ENCODE results near the gene LRFN2. TPM values are rescaled to one million over a fixed set of nuclear protein-coding genes. Genes with fewer than 3 reads are reported as not detected.

Gene LRFN2
- total RNA-seq, 1 donor from 2014 or later = not detected

DNA sequence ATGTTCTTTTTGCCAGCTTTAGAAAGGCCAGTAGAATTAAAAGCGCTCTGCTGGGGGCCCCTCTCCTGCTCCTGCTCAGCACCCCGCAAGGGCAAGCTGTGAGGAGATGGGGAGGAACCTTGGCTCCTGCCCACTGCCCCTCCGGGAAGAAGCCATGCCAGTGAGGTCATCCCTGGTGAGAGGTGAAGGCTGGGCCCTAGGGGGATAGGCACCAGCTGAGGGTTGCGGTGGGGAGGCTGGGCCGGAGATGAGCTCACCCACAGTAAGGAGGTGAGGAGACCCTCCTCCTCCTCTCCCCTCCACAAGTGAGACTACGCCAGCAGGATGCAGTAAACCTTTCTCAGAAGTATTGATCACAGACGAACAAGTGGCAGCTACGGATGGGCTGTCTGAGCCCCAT, 32.1 kb downstream of the LRFN2 start:
- no peak for DNase-seq
- intact Hi-C loops (cut with DNase I) = no loop called here
- no peak for ATAC-seq (ENCODE audit: poor library complexity)

DNA sequence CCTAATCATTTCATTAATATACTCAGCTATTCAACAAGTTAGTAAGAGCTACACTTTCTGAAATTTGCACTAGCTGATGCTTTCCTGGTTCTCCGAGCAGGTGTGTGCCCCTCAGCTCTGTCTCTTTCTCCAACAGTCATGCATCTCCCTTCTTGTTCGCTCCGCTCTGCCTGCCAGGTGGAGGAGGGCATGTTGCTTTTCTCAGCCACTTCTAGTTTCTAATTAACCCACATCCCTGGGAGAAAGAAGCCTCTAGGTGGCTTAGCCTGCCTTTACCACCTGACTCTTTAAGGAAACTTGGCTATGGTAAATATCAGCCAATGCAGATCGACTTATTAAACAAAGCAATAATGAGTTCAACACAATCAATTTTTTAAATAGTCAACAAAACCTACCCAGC, 34.2 kb downstream of the LRFN2 start:
- no peak for ATAC-seq (ENCODE audit: poor library complexity)
- intact Hi-C loops (cut with DNase I) = no loop called here
- DNase-seq = no peak

- ATAC-seq (ENCODE audit: poor library complexity) (no peak), DNase-seq (no peak)
- intact Hi-C loops (cut with DNase I) = no loop called here
These were observed 35.1 kb downstream of the LRFN2 start for GRCh38 chr6:40551966-40552505.

GRCh38 chr6:40550202-40551101, 36.7 kb downstream of the LRFN2 start:
- ATAC-seq (ENCODE audit: poor library complexity) (no peak), DNase-seq (no peak)

DNA sequence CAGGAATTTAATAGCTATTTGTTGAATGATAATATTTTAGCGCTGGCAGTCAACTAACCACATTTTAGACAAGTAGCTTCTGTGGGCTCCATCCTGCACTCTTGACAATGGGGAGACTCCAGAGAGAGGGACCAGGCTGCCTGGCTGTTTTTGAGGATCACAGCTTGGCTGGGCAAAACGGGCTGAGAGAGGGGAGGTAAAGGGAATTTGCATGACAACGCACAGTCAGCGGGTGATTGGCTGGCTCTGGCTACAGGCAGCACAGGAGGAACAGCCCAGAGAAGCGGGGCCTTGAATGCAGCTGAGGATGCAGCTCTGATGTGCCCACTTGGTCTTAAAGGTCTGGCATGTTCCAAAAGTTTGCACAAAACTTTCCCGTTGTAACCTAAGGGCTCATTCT, 41.2 kb downstream of the LRFN2 start:
- intact Hi-C loops (cut with DNase I) = no loop called here
- no peak for DNase-seq
- ATAC-seq (ENCODE audit: poor library complexity) = no peak

More at GRCh38 chr6:40550202-40551101, 36.7 kb downstream of the LRFN2 start:
- intact Hi-C loops (cut with DNase I) = no loop called here

GRCh38 chr6:40543776-40544175, 43.4 kb downstream of the LRFN2 start:
- intact Hi-C loops (cut with DNase I) = no loop called here
- no peak for ATAC-seq (ENCODE audit: poor library complexity)
- no peak for DNase-seq

- intact Hi-C loops (cut with DNase I) = no loop called here
- ATAC-seq (ENCODE audit: poor library complexity) = no peak
- DNase-seq = no peak
These were observed 44.0 kb downstream of the LRFN2 start for GRCh38 chr6:40543146-40543545.

DNA sequence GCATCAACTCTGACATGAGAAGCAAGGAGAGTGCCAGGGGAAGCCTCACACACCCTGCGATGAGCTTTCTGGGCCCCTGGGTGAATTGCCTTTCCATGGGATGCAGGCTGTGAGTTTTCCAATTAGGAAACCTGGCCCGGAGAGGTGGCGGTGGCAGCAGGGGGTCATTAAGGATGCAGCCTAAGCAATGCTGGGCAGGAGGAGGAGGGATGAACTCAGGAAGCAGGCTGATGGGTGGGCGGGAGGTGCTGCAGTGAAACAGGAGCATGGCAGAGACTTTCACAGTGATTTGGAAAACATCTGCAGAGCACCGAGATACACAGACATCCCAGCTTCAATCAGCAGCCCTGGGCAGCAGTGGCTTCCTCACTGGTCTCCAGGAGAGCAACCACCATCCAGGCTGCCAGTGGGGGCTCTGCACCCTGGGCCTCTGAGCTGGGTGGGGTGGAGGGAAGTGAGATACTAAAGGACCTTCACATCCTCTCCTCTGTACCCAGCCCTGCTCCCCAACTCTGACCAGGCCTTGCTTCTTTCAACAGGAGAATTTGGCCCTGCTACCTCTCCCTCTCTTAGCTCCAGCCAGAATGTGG, 44.9 kb downstream of the LRFN2 start:
- DNase-seq (no peak), ATAC-seq (ENCODE audit: poor library complexity) (no peak)
- intact Hi-C loops (cut with DNase I) = no loop called here

DNA sequence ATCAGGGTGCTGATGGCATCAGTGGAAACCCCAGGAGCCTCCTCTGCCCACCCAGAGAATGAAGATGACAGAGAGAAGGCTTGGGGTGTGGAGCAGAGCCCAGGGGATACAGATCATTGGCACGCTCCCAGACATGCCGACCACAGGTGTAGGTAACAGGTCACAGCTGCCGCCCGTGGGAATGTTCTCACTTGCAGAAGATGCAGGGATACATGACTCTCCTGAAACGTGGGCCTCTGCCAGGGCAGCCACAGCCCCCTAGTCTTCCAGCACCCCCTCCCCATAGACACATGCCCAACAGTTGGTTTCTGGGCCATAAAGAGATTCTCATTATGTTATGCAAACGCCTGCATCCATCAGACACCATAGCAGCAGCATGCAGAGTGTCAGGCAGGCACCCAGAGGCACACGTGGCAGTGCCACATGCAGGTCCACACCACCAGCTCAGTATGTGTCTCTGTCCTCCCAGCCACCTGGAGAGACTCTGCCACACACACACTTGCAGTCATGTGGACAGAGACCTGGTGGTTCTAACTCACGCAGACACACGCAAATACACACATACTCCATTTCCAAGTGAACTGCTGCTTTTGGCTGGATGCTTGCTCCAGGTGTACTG, 45.5 kb downstream of the LRFN2 start:
- ATAC-seq (ENCODE audit: poor library complexity) (no peak), DNase-seq (no peak)
- intact Hi-C loops (cut with DNase I) = no loop called here

- DNase-seq (no peak), ATAC-seq (ENCODE audit: poor library complexity) (no peak)
- intact Hi-C loops (cut with DNase I) = no loop called here
These were observed 46.4 kb downstream of the LRFN2 start for GRCh38 chr6:40540790-40541189.

DNA sequence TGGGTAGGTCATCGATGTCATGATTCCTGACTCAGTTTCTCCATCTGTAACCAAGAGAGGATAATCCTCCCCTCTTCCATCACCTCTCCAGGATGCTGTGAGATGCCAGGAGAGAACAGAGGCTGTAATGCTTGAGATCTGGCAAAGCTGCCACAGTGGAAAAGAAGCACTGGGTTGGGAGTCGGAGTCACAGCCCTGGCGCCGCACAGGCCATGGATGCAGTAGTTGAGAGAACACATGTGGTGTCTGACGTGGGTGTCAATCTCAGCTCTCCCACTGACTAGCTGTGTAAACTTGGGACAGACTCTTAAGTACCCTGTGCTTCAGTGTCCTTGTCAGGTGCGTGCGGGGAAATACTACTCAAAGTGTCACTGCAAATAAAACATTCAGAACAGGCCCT, 47.3 kb downstream of the LRFN2 start:
- ATAC-seq (ENCODE audit: poor library complexity) (no peak), DNase-seq (no peak)
- intact Hi-C loops (cut with DNase I) = no loop called here

DNA sequence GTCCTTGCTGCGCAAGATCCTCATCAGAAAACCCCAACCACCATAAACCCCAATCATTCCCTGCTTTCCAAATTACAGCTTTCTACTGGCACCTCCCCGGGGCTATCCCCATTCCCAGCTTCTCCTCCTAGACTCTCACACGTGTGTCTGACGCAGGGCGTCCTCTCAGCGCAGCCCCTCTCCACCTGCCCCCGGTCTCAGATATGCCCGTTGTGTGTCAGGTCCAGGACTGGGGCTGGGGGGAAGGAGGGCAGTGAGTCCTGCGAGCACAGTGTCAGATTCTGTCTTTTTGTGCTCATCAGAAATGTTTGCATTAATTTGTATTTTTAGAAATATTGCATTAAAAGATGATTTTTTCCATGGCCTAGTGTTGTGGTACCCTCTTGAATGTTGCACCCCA, 48.6 kb downstream of the LRFN2 start:
- no peak for ATAC-seq (ENCODE audit: poor library complexity)
- intact Hi-C loops (cut with DNase I) = no loop called here
- DNase-seq = no peak

DNA sequence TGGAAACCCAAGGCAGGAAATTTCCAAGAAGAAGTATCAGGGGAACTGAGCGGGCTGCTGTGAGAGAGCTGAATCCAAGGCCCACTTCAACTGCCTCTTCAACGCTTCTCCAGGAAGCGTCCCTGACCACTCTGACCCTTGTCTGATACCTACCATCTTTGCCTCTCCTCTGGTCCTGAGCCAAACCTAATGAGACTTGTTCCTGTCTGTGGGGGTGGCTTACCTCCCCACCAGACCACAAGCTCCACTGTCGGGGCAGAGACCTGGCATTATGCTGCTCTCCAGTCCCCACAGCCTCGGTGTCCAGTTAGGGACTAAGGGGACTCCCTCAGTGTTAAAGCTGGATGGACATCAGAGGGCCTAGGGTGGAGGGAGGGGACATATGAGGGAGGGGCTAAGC, 49.7 kb downstream of the LRFN2 start:
- intact Hi-C loops (cut with DNase I) = no loop called here
- ATAC-seq (ENCODE audit: poor library complexity) (no peak), DNase-seq (no peak)

- ATAC-seq (ENCODE audit: poor library complexity) (no peak), DNase-seq (no peak)
- intact Hi-C loops (cut with DNase I) = no loop called here
These were observed 50.7 kb downstream of the LRFN2 start for GRCh38 chr6:40536442-40536841.

DNA sequence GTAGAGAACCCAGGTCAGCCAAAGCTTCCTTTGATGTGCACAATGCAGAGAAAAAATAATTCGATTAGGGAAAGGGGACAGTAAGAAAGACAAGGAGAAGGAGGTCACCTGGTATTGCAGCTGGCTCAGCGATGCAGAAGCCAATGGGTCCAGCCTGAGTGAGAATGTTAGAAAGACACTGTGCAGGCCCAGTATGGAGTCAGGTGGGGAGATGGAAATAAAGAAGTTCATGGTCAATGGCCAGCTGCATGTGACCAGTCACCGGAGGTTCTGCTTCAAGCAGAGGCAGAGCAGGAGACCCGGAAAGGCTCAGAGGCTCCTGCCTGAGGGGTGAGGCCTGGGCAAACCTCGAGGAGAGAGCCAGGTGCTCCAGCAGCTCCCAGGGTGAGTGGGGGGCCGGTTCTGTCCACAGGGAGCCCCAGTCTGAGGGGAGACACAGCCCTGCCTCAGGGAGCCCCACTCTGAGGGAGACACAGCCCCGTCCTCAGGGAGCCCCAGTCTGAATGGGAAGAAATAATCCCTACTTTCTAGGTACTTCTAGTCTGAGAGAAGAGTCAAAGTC, 51.3 kb downstream of the LRFN2 start:
- ATAC-seq (ENCODE audit: poor library complexity) (no peak), DNase-seq (no peak)
- intact Hi-C loops (cut with DNase I) = no loop called here

- intact Hi-C loops (cut with DNase I) = no loop called here
- ATAC-seq (ENCODE audit: poor library complexity) (no peak), DNase-seq (no peak)
These were observed 51.9 kb downstream of the LRFN2 start for GRCh38 chr6:40535110-40535818.

GRCh38 chr6:40532349-40533000, 54.7 kb downstream of the LRFN2 start:
- ATAC-seq (ENCODE audit: poor library complexity) (no peak), DNase-seq (no peak)
- intact Hi-C loops (cut with DNase I) = no loop called here

GRCh38 chr6:40529919-40530318, 57.2 kb downstream of the LRFN2 start:
- ATAC-seq (ENCODE audit: poor library complexity) (no peak), DNase-seq (no peak)
- intact Hi-C loops (cut with DNase I) = no loop called here
